GM23338 (cell line): ENCODE results near the gene TRAK1. TPM values are rescaled to one million over a fixed set of nuclear protein-coding genes. Genes with fewer than 3 reads are reported as not detected.

ENCODE experiments used
- ATAC-seq: fragments of 200-7000 bp; cut with Tn5 transposase; 3 replicates; pipeline ENCODE4 v1.9.1; 2020
- DNase-seq: peaks from one replicate; pipeline ENCODE4 v3.0.0-alpha.2; 2015; ENCODE audit warnings: low spot score
- H2AFZ ChIP-seq: fragments of 200-600 bp; sonication (generic); 2 replicates; pipeline ENCODE4 v1.8.0; 2016; ENCODE audit warnings: antibody characterized with exemption, mild to moderate bottlenecking, moderate library complexity
- H3F3A ChIP-seq: fragments of 200-600 bp; sonication (generic); replicated peaks from 2 replicates; pipeline ENCODE4 v1.8.0; 2017; ENCODE audit warnings: antibody characterized with exemption, mixed run types, low read depth
- H3K27ac ChIP-seq: fragments of 200-600 bp; sonication (generic); 2 replicates; pipeline ENCODE4 v1.6.1; 2016; ENCODE audit warnings: low read depth
- H3K27me3 ChIP-seq: fragments of 200-600 bp; sonication (generic); 2 replicates; pipeline ENCODE4 v1.8.0; 2016; ENCODE audit warnings: mild to moderate bottlenecking, mixed run types, moderate library complexity; ENCODE audit not compliant: insufficient read depth
- H3K36me3 ChIP-seq: fragments of 200-600 bp; sonication (generic); 2 replicates; pipeline ENCODE4 v1.8.0; 2016; ENCODE audit warnings: mild to moderate bottlenecking; ENCODE audit not compliant: insufficient read depth
- H3K4me1 ChIP-seq: fragments of 200-600 bp; sonication (generic); 2 replicates; pipeline ENCODE4 v1.8.0; 2016; ENCODE audit warnings: mild to moderate bottlenecking, moderate library complexity; ENCODE audit not compliant: insufficient read depth
- H3K4me2 ChIP-seq: fragments of 200-600 bp; sonication (generic); 2 replicates; pipeline ENCODE4 v1.7.1; 2017; ENCODE audit warnings: mixed run types
- H3K4me3 ChIP-seq: fragments of 200-600 bp; sonication (generic); 2 replicates; pipeline ENCODE4 v1.6.1; 2016; ENCODE audit warnings: mixed run types
- H3K79me2 ChIP-seq: fragments of 200-600 bp; sonication (generic); replicated peaks from 2 replicates; pipeline ENCODE4 v1.8.0; 2017; ENCODE audit warnings: mild to moderate bottlenecking; ENCODE audit not compliant: insufficient read depth
- H3K9me2 ChIP-seq: fragments of 200-600 bp; sonication (generic); 2 replicates; pipeline ENCODE4 v1.8.0; 2017; ENCODE audit not compliant: insufficient read depth
- H4K20me1 ChIP-seq: fragments of 200-600 bp; sonication (generic); replicated peaks from 2 replicates; pipeline ENCODE4 v1.8.0; 2017; ENCODE audit warnings: mild to moderate bottlenecking; ENCODE audit not compliant: insufficient read depth
- H3K27ac Mint-ChIP-seq: 2 replicates; pipeline ENCODE4 v1.8.0; 2020; ENCODE audit warnings: inconsistent platforms, mild to moderate bottlenecking, moderate library complexity, mixed read lengths
- H3K27me3 Mint-ChIP-seq: 3 replicates; pipeline ENCODE4 v1.8.0; 2022; ENCODE audit warnings: low read depth, mild to moderate bottlenecking, moderate library complexity, mixed read lengths, inconsistent platforms; ENCODE audit not compliant: insufficient read depth, poor library complexity
- H3K36me3 Mint-ChIP-seq: 3 replicates; pipeline ENCODE4 v1.8.0; 2021; ENCODE audit warnings: low read depth, mild to moderate bottlenecking, inconsistent platforms, moderate library complexity, mixed read lengths
- H3K4me1 Mint-ChIP-seq: 3 replicates; pipeline ENCODE4 v1.8.0; 2020; ENCODE audit warnings: mild to moderate bottlenecking, inconsistent platforms, mixed read lengths
- H3K4me3 Mint-ChIP-seq: 3 replicates; pipeline ENCODE4 v1.8.0; 2021; ENCODE audit warnings: moderate library complexity, mild to moderate bottlenecking, inconsistent platforms, mixed read lengths
- H3K9me3 Mint-ChIP-seq: 3 replicates; pipeline ENCODE4 v1.8.0; 2020; ENCODE audit warnings: moderate library complexity, mild to moderate bottlenecking, inconsistent platforms, mixed read lengths
- CREB1 ChIP-seq: fragments of 250-450 bp; sonication (Bioruptor Pico); IDR thresholded peaks from 2 replicates; pipeline ENCODE4 v1.5.0; 2020; ENCODE audit warnings: low read depth, mild to moderate bottlenecking, moderate library complexity
- EZH2 ChIP-seq: fragments of 200-600 bp; sonication (generic); IDR thresholded peaks from one replicate; pipeline ENCODE4 v1.8.0; 2017; ENCODE audit warnings: antibody characterized with exemption, mild to moderate bottlenecking, low read depth; ENCODE audit not compliant: unreplicated experiment
- EZH2phosphoT487 ChIP-seq: fragments of 200-600 bp; sonication (generic); IDR thresholded peaks from one replicate; pipeline ENCODE4 v1.8.1; 2018; ENCODE audit warnings: antibody characterized with exemption; ENCODE audit not compliant: unreplicated experiment
- NANOG ChIP-seq: IDR thresholded peaks from 2 replicates; pipeline ENCODE4 v1.6.1; 2016; ENCODE audit warnings: antibody characterized with exemption, borderline replicate concordance
- REST ChIP-seq: IDR thresholded peaks from one replicate; pipeline ENCODE4 v1.6.1; 2018; ENCODE audit warnings: antibody characterized with exemption; ENCODE audit not compliant: unreplicated experiment
- STAT1 ChIP-seq: IDR thresholded peaks from one replicate; pipeline ENCODE4 v1.6.1; 2016; ENCODE audit warnings: antibody characterized with exemption; ENCODE audit not compliant: unreplicated experiment
- ZNF114 ChIP-seq: fragments of 250-450 bp; sonication (Bioruptor Pico); IDR thresholded peaks from 2 replicates; pipeline ENCODE4 v1.5.0; 2020; ENCODE audit warnings: mild to moderate bottlenecking, moderate library complexity
- ZNF331 ChIP-seq: fragments of 250-450 bp; sonication (Bioruptor Pico); IDR thresholded peaks from 2 replicates; pipeline ENCODE4 v1.5.0; 2020; ENCODE audit warnings: low read depth, mild to moderate bottlenecking, moderate library complexity
- polyA plus RNA-seq: library from polyadenylated mRNA; unstranded; fragments of >200 nt; fragmentation: Nextera tagmentation; extraction: Ambion mirVana; gene quantifications from 2 replicates; pipeline ENCODE4 v1.2.1, GENCODE V29; 2016
- total RNA-seq: library from RNA; depleted of rRNA; stranded (reverse); fragments of >200 nt; shearing (Covaris generic); gene quantifications from 2 replicates; pipeline ENCODE4 v1.2.3, GENCODE V29; 2014
- TF ChIP-seq, protein P1 (sequence below): fragments of 250-450 bp; sonication (Bioruptor Pico); IDR thresholded peaks from 2 replicates; pipeline ENCODE4 v1.5.0; 2020; ENCODE audit warnings: mild to moderate bottlenecking, moderate library complexity

TRAK1 gene
- total and polyA plus RNA-seq, 2 experiments from 2014 or later: 13.4 to 47.4 TPM

GRCh38 chr3:42184651-42185443 is 93.7 kb downstream of the TRAK1 start (continued):
- TF ChIP-seq, protein P1, sequence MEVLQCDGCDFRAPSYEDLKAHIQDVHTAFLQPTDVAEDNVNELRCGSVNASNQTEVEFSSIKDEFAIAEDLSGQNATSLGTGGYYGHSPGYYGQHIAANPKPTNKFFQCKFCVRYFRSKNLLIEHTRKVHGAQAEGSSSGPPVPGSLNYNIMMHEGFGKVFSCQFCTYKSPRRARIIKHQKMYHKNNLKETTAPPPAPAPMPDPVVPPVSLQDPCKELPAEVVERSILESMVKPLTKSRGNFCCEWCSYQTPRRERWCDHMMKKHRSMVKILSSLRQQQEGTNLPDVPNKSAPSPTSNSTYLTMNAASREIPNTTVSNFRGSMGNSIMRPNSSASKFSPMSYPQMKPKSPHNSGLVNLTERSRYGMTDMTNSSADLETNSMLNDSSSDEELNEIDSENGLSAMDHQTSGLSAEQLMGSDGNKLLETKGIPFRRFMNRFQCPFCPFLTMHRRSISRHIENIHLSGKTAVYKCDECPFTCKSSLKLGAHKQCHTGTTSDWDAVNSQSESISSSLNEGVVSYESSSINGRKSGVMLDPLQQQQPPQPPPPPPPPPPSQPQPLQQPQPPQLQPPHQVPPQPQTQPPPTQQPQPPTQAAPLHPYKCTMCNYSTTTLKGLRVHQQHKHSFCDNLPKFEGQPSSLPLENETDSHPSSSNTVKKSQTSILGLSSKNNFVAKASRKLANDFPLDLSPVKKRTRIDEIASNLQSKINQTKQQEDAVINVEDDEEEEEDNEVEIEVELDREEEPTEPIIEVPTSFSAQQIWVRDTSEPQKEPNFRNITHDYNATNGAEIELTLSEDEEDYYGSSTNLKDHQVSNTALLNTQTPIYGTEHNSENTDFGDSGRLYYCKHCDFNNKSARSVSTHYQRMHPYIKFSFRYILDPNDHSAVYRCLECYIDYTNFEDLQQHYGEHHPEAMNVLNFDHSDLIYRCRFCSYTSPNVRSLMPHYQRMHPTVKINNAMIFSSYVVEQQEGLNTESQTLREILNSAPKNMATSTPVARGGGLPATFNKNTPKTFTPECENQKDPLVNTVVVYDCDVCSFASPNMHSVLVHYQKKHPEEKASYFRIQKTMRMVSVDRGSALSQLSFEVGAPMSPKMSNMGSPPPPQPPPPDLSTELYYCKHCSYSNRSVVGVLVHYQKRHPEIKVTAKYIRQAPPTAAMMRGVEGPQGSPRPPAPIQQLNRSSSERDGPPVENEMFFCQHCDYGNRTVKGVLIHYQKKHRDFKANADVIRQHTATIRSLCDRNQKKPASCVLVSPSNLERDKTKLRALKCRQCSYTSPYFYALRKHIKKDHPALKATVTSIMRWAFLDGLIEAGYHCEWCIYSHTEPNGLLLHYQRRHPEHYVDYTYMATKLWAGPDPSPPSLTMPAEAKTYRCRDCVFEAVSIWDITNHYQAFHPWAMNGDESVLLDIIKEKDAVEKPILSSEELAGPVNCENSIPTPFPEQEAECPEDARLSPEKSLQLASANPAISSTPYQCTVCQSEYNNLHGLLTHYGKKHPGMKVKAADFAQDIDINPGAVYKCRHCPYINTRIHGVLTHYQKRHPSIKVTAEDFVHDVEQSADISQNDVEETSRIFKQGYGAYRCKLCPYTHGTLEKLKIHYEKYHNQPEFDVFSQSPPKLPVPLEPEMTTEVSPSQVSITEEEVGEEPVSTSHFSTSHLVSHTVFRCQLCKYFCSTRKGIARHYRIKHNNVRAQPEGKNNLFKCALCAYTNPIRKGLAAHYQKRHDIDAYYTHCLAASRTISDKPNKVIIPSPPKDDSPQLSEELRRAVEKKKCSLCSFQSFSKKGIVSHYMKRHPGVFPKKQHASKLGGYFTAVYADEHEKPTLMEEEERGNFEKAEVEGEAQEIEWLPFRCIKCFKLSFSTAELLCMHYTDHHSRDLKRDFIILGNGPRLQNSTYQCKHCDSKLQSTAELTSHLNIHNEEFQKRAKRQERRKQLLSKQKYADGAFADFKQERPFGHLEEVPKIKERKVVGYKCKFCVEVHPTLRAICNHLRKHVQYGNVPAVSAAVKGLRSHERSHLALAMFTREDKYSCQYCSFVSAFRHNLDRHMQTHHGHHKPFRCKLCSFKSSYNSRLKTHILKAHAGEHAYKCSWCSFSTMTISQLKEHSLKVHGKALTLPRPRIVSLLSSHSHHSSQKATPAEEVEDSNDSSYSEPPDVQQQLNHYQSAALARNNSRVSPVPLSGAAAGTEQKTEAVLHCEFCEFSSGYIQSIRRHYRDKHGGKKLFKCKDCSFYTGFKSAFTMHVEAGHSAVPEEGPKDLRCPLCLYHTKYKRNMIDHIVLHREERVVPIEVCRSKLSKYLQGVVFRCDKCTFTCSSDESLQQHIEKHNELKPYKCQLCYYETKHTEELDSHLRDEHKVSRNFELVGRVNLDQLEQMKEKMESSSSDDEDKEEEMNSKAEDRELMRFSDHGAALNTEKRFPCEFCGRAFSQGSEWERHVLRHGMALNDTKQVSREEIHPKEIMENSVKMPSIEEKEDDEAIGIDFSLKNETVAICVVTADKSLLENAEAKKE: no peak

DNA sequence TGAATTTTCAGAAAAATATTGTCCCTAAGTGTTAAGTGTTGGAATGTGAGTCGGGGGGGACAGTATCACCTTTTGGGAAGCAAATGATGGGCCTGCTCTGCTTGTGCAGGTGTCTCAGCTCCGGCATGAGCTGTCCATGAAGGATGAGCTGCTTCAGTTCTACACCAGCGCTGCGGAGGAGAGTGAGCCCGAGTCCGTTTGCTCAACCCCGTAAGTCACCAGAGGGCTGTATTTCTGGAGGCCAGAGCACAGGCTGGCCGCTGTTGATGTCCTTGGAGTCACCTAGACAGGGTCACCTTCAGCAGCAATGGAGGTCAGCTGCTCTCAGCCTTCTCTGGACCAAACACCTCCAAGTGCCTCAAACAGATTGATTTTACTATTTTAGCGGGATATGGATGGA is 96.8 kb downstream of the TRAK1 start:
- Histone ChIP-seq H3F3A (no peaks in the 10 kb centered on the region), H4K20me1 (no peaks in the 10 kb centered on the region), H3K27ac (no peak overlapping the region), H3K4me1 (peaks cover 30% of the 10 kb centered on the region), H3K4me2 (no peak overlapping the region), H3K4me3 (no peak overlapping the region), H2AFZ (no peak overlapping the region), H3K9me2 (no peaks in the 10 kb centered on the region), H3K79me2 (no peaks in the 10 kb centered on the region; the same call in 1 of the 2 replicates), H3K36me3 (no peaks in the 10 kb centered on the region; the same call in 1 of the 2 replicates), H3K27me3 (no peaks in the 10 kb centered on the region)
- DNase-seq (no peak), ATAC-seq (no peak)
- H3K4me3 Mint-ChIP-seq: no peak overlapping the region
- no peaks in the 10 kb centered on the region; the same call in 2 of the 3 replicates for H3K9me3 Mint-ChIP-seq
- H3K36me3 Mint-ChIP-seq: peaks cover 44% of the 10 kb centered on the region
- H3K27ac Mint-ChIP-seq: no peak overlapping the region
- peaks cover 30% of the 10 kb centered on the region for H3K4me1 Mint-ChIP-seq
- peaks cover 2% of the 10 kb centered on the region for H3K27me3 Mint-ChIP-seq
- TF ChIP-seq ZNF114 (CRISPR knock-in tag) (no peak), STAT1 (no peak), CREB1 (CRISPR knock-in tag) (no peak), REST (no peak), EZH2 (no peak), ZNF331 (no peak), EZH2phosphoT487 (no peak), NANOG (no peak)
